Stimulated activated CD4-positive, alpha-beta T cell treated with anti-CD3 and anti-CD28 coated beads, Interleukin-4, amount 100 ng/mL, for 1 hour (primary cell): ENCODE data around the gene CAPZA3.
"Not testable (repeated sequence)": the region's sequence is repeated elsewhere in the genome, so short reads cannot be mapped to it uniquely, and the experiment has no call there.

ENCODE experiments used
- DNase-seq: peaks from one replicate; pipeline ENCODE4 v3.0.0-alpha.2; 2020

The CAPZA3 gene

DNA sequence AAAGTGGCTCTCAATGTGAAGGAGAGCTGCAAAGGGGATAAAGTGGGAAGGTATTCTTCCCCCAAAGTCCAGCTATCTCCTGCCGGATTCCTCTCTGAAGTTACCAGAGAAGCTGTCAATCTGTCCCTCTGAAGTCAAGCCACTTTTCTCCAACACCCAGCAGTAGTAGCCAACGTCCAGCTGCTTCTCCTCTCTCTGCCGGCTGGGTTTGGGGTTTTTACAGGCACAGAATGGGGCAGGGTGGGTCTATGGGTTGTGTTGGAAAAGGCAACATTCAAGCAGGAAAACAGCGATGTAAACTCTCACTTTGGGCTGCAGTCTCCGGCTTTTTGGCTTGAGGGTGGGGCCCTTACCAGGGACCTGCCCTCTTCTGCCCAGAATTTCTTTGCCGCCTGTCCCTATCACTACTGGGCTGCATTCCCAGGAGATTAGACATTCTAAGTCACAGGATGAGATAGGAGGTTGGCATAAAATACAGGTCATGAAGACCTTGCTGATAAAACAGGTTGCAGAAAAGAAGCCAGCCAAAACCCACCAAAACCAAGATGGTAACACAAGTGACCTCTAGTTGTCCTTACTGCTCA lies 16.3 kb downstream of the CAPZA3 start:
- DNase-seq, result no peak

GRCh38 chr12:18755341-18755740 lies 17.4 kb downstream of the CAPZA3 start:
- no peak for DNase-seq

GRCh38 chr12:18766479-18766878 lies 28.6 kb downstream of the CAPZA3 start:
- DNase-seq, result not testable (repeated sequence)

DNA sequence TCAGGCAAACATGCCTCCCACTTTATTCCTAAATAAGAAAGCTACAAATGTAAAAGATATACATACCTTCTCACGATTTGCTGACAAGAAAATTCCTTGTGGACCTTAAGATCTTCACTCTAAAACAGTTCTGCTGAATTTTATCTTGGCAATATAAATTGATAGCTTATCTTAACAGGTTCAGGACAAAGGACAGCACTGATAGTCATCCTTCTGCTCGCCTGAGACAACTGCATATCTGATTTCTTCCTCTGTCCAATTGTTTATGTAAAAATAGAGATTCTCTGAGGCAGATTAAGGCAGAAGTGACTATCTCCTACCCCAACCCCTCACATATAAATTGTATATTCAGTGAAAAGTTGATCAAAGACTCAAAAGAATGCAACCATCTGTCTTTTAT lies 44.9 kb downstream of the CAPZA3 start:
- no peak for DNase-seq

- not testable (repeated sequence) for DNase-seq
These were observed 47.5 kb downstream of the CAPZA3 start for GRCh38 chr12:18785465-18785864.
